C4-2B (cell line): Measurements from ENCODE around the gene KIZ.

ENCODE experiments used
- ZFX ChIP-seq: fragments of 450-650 bp; IDR thresholded peaks from 2 replicates; pipeline ENCODE4 v1.6.1; 2017
- TF ChIP-seq, protein P1 (sequence below): fragments of 450-650 bp; conservative IDR thresholded peaks from 2 replicates; pipeline ENCODE4 v1.5.1; 2017; ENCODE audit warnings: mild to moderate bottlenecking

- TF ChIP-seq, protein P1, sequence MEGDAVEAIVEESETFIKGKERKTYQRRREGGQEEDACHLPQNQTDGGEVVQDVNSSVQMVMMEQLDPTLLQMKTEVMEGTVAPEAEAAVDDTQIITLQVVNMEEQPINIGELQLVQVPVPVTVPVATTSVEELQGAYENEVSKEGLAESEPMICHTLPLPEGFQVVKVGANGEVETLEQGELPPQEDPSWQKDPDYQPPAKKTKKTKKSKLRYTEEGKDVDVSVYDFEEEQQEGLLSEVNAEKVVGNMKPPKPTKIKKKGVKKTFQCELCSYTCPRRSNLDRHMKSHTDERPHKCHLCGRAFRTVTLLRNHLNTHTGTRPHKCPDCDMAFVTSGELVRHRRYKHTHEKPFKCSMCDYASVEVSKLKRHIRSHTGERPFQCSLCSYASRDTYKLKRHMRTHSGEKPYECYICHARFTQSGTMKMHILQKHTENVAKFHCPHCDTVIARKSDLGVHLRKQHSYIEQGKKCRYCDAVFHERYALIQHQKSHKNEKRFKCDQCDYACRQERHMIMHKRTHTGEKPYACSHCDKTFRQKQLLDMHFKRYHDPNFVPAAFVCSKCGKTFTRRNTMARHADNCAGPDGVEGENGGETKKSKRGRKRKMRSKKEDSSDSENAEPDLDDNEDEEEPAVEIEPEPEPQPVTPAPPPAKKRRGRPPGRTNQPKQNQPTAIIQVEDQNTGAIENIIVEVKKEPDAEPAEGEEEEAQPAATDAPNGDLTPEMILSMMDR = no peak
- no peak for TF ChIP-seq ZFX
These were observed 7.7 kb upstream of the KIZ start for GRCh38 chr20:21118138-21118537.
